Natural killer cell (primary cell): Measurements from ENCODE around the gene SYNDIG1. TPM values are rescaled to one million over a fixed set of nuclear protein-coding genes. Genes with fewer than 3 reads are reported as not detected.

ENCODE experiments used
- ATAC-seq, 3 donors: fragments of 150-1000 bp in 2 of 3; fragments of 200-7000 bp in 1 of 3; cut with Tn5 transposase; 1 replicate in 1 of 3; 2 replicates in 2 of 3; pipeline ENCODE4 v1.10.0; 2021; ENCODE audit warnings: mild to moderate bottlenecking in 2 of 3, moderate library complexity in 2 of 3
- DNase-seq, 2 donors: peaks; one replicate each; pipeline versions ENCODE4 v3.0.0 to v3.0.0-alpha.2; 2013 to 2021; ENCODE audit warnings: mixed read lengths in 1 of 2
- H3K27ac ChIP-seq: one replicate; pipeline ENCODE4 v1.5.1; 2013; ENCODE audit warnings: mild to moderate bottlenecking, low read length
- H3K27me3 ChIP-seq: one replicate; pipeline ENCODE4 v1.6.1; 2013; ENCODE audit warnings: low read length; ENCODE audit not compliant: control insufficient read depth, insufficient read depth
- H3K36me3 ChIP-seq: one replicate; pipeline ENCODE4 v1.6.1; 2013; ENCODE audit warnings: low read length; ENCODE audit not compliant: control insufficient read depth, insufficient read depth
- H3K4me1 ChIP-seq: one replicate; pipeline ENCODE4 v1.6.1; 2013; ENCODE audit warnings: low read length; ENCODE audit not compliant: control insufficient read depth, insufficient read depth
- H3K4me3 ChIP-seq: one replicate; pipeline ENCODE4 v1.5.1; 2013; ENCODE audit warnings: low read length
- H3K9me3 ChIP-seq: one replicate; pipeline ENCODE4 v1.6.1; 2013; ENCODE audit warnings: low read length; ENCODE audit not compliant: control insufficient read depth, insufficient read depth
- H3K27ac Mint-ChIP-seq, 2 donors: one replicate each; pipeline ENCODE4 v1.8.0; 2022; ENCODE audit warnings: mild to moderate bottlenecking in 2 of 2, mixed read lengths in 2 of 2, moderate library complexity in 1 of 2
- H3K27me3 Mint-ChIP-seq, 2 donors: one replicate each; pipeline ENCODE4 v1.8.0; 2022; ENCODE audit warnings: low read depth in 2 of 2, mixed read lengths in 2 of 2
- H3K36me3 Mint-ChIP-seq: one replicate; pipeline ENCODE4 v1.8.0; 2022; ENCODE audit warnings: mixed read lengths
- H3K4me1 Mint-ChIP-seq, 2 donors: one replicate each; pipeline ENCODE4 v1.8.0; 2022; ENCODE audit warnings: mixed read lengths in 2 of 2
- H3K4me3 Mint-ChIP-seq: one replicate; pipeline ENCODE4 v1.8.0; 2022; ENCODE audit warnings: mild to moderate bottlenecking, moderate library complexity, mixed read lengths
- H3K9me3 Mint-ChIP-seq, 2 donors: one replicate each; pipeline ENCODE4 v1.8.0; 2022; ENCODE audit warnings: mixed read lengths in 2 of 2
- WGBS: methylation state at CpG from one replicate; pipeline ENCODE4 v1.1.7; 2013; ENCODE audit warnings: missing lambda C conversion rate; ENCODE audit not compliant: insufficient coverage; 5-methylcytosine and 5-hydroxymethylcytosine counted together
- intact Hi-C: fragments of 100-400 bp; cut with micrococcal nuclease; formaldehyde crosslinking; loops from one replicate; pipeline ENCODE4 v1.14.2; 2022
- total RNA-seq, 4 donors: library from RNA; stranded (reverse); fragments of 120-200 nt in 1 of 4; gene quantifications; one replicate each; pipeline versions ENCODE4 v1.2.3 to v1.2.4, GENCODE V29; 2013 to 2022
- TF ChIP-seq, protein P1 (sequence below): fragments of 200-600 bp; IDR thresholded peaks from one replicate; pipeline ENCODE4 v1.8.0; 2022; ENCODE audit warnings: antibody characterized with exemption

SYNDIG1 gene
- total RNA-seq, 3 donors from 2014 or later (not counting 1 experiment from before 2014, with no cell fraction given), result not detected

DNA sequence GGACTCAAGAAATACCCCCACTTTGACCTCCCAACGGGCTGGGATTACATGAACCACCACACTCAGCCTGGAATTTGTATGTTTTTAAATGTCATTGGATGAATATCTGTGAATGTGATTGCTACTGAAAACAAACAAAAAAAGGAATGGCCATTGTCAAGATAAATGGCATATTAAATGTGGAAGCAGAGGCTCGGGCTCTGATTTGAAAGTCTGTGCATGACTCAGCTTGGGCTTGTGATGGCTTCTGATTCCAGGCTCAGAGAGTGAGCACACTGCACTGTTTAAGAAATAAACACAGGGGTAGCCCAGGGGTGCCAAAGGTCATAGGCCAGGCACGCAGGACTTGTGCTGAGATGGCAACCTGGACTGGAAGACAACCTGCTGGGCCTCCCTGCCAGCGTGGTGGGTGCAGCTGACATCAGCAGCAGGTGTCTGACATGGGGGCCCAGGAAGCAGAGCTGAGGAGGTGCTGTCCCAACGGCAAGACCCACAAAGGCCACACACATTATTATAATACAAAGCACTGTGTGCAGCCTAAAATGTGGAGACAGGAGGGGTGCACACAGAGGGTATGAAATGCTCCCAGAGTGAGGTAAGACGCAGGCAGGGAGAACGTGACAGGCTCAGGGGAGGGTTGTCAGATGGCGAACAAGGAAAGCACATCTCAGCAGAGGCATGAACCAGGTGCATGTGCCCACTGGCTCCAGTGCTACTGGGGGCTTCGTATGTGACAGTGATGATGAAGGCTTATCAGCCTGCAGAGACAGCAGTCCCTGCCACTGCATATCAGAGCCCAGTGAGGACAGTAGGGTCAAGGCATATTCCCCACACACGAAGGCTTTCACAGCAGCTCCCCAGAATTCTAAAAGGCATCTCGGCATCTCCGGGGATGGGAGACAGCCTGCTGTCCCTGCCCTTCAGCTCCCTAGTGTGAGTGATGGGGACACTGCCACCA is 169.4 kb downstream of the SYNDIG1 start:
- Histone ChIP-seq H3K4me1 (no peaks in the 10 kb centered on the region), H3K27ac (no peak overlapping the region), H3K36me3 (no peaks in the 10 kb centered on the region), H3K9me3 (no peaks in the 10 kb centered on the region), H3K4me3 (no peak overlapping the region), H3K27me3 (no peaks in the 10 kb centered on the region)
- Mint-ChIP-seq H3K27me3 (peaks cover 12% of the 10 kb centered on the region in 2 donors), H3K4me3 (no peak overlapping the region), H3K4me1 (no peaks in the 10 kb centered on the region), H3K27ac (no peak overlapping the region), H3K36me3 (no peaks in the 10 kb centered on the region), H3K9me3 (no peaks in the 10 kb centered on the region)
- DNase-seq (no peak), ATAC-seq (no peak)
- TF ChIP-seq, protein P1, sequence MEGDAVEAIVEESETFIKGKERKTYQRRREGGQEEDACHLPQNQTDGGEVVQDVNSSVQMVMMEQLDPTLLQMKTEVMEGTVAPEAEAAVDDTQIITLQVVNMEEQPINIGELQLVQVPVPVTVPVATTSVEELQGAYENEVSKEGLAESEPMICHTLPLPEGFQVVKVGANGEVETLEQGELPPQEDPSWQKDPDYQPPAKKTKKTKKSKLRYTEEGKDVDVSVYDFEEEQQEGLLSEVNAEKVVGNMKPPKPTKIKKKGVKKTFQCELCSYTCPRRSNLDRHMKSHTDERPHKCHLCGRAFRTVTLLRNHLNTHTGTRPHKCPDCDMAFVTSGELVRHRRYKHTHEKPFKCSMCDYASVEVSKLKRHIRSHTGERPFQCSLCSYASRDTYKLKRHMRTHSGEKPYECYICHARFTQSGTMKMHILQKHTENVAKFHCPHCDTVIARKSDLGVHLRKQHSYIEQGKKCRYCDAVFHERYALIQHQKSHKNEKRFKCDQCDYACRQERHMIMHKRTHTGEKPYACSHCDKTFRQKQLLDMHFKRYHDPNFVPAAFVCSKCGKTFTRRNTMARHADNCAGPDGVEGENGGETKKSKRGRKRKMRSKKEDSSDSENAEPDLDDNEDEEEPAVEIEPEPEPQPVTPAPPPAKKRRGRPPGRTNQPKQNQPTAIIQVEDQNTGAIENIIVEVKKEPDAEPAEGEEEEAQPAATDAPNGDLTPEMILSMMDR, result no peak
- WGBS, result 80% methylated on average over 12 of the region's 12 CpGs
- intact Hi-C loops, result no loop called here

DNA sequence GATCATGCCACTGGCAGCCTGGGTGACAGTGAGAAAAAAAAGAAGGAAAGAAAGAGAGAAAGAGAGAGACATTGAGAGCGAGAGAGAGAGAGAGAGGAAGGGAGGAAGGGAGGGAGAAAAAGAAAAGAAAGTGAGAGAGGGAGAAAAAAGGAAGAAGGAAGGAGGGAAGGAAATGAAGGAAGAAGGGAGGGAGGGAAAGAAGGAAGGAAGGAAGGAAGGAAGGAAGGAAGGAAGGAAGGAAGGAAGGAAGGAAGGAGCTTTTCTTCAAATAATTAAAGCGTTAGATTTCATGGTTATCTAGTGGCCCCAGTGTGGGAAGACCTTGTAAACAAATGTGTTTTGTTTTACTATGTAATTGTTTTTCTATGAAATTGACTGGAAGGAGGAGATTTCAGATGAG is 170.8 kb downstream of the SYNDIG1 start:
- Mint-ChIP-seq H3K4me1 (no peaks in the 10 kb centered on the region), H3K27ac (no peak overlapping the region), H3K4me3 (no peak overlapping the region), H3K27me3 (peaks cover 9 to 10% of the 10 kb centered on the region in 2 donors), H3K36me3 (no peaks in the 10 kb centered on the region), H3K9me3 (no peaks in the 10 kb centered on the region)
- Histone ChIP-seq H3K9me3 (no peaks in the 10 kb centered on the region), H3K4me3 (no peak overlapping the region), H3K36me3 (no peaks in the 10 kb centered on the region), H3K27me3 (no peaks in the 10 kb centered on the region), H3K27ac (no peak overlapping the region), H3K4me1 (no peaks in the 10 kb centered on the region)
- ATAC-seq, result no peak
- TF ChIP-seq, protein P1, result no peak
- DNase-seq, result no peak
- WGBS, result 77% methylated on average over 2 of the region's 2 CpGs
- intact Hi-C loops, result no loop called here

DNA sequence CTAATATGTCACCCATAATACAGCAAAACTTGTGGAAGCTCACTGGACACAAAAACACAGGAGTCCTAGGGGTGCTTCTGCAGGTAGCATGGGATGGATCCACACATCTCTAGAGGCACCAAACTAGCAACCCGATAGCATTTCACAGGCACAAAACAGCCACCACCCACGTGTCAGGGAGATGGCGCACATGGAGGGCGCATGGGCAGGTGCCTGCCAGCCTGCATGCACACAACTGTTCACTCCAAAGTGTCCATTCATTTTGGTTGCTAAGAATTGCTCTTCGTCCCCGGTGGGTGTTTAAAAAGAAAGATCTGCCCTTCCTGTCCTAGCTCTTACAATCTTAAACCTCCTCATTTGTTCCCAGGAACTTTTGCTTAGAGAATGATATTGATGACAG is 171.3 kb downstream of the SYNDIG1 start:
- H3K36me3 ChIP-seq, result no peaks in the 10 kb centered on the region
- DNase-seq, result no peak
- intact Hi-C loops, result no loop called here
- no peaks in the 10 kb centered on the region for H3K36me3 Mint-ChIP-seq
- peaks cover 5 to 8% of the 10 kb centered on the region in 2 donors for H3K27me3 Mint-ChIP-seq
- no peaks in the 10 kb centered on the region for H3K9me3 Mint-ChIP-seq
- no peak overlapping the region for H3K27ac ChIP-seq
- no peak overlapping the region for H3K27ac Mint-ChIP-seq
- H3K4me3 Mint-ChIP-seq, result no peak overlapping the region
- no peaks in the 10 kb centered on the region for H3K4me1 ChIP-seq
- H3K9me3 ChIP-seq, result no peaks in the 10 kb centered on the region
- H3K27me3 ChIP-seq, result no peaks in the 10 kb centered on the region
- no peak for ATAC-seq
- TF ChIP-seq, protein P1, result no peak
- no peak overlapping the region for H3K4me3 ChIP-seq
- no peaks in the 10 kb centered on the region for H3K4me1 Mint-ChIP-seq
- WGBS, result 90% methylated on average over 4 of the region's 6 CpGs
